Panc1 (cell line): Measurements from ENCODE around the gene LYRM9. TPM values are rescaled to one million over a fixed set of nuclear protein-coding genes. Genes with fewer than 3 reads are reported as not detected.

Experiments
- ATAC-seq: fragments of 200-7000 bp; cut with Tn5 transposase; 2 replicates; pipeline ENCODE4 v1.9.1; 2020; ENCODE audit warnings: mild to moderate bottlenecking, moderate library complexity
- BruUV-seq: library from RNA; stranded (reverse); fragments of 400-500 nt; replicated peaks from 2 replicates; lab custom pipeline; 2021; lab: Mats Ljungman, UMichigan
- CTCF ChIA-PET: fragments of 300-600 bp; sonication (Branson Sonifier 250); formaldehyde crosslinking; loops from one replicate; lab custom pipeline; 2022; ENCODE audit warnings: antibody characterized with exemption; lab: Charles Lee
- POLR2A ChIA-PET: fragments of 300-600 bp; sonication (Branson Sonifier 250); formaldehyde crosslinking; loops from one replicate; lab custom pipeline; 2022; ENCODE audit warnings: antibody characterized with exemption; lab: Charles Lee
- DNase-seq: peaks from one replicate; pipeline ENCODE4 v3.0.0-alpha.2; 2010; ENCODE audit warnings: low read depth, low spot score
- H3K27ac ChIP-seq: 2 replicates; pipeline ENCODE4 v1.5.1; 2011; ENCODE audit warnings: mild to moderate bottlenecking, low read length, inconsistent platforms
- H3K27me3 ChIP-seq: fragments of 200-500 bp; sonication (Bioruptor generic); 2 replicates; pipeline ENCODE4 v1.6.0; 2014; ENCODE audit warnings: low read length, inconsistent platforms; ENCODE audit not compliant: control insufficient read depth, insufficient read depth
- H3K36me3 ChIP-seq: fragments of 200-500 bp; sonication (Bioruptor generic); 2 replicates; pipeline ENCODE4 v1.5.1; 2014; ENCODE audit warnings: inconsistent platforms, mild to moderate bottlenecking, low read length, moderate library complexity; ENCODE audit not compliant: control insufficient read depth, insufficient read depth
- H3K4me1 ChIP-seq: 2 replicates; pipeline ENCODE4 v1.5.1; 2011; ENCODE audit warnings: inconsistent platforms, mild to moderate bottlenecking, low read length, moderate library complexity; ENCODE audit not compliant: control insufficient read depth, insufficient read depth
- H3K4me3 ChIP-seq, 2 experiments: 2 replicates each; pipeline ENCODE4 v1.5.1; 2011 to 2012; ENCODE audit warnings: low read depth in 2 of 2, low read length in 2 of 2, mild to moderate bottlenecking in 2 of 2, inconsistent platforms in 1 of 2, moderate library complexity in 1 of 2
- H3K9me3 ChIP-seq: fragments of 200-500 bp; sonication (Bioruptor generic); 2 replicates; pipeline ENCODE4 v1.5.1; 2014; ENCODE audit warnings: low read depth, mild to moderate bottlenecking, inconsistent platforms, low read length, moderate library complexity; ENCODE audit not compliant: control insufficient read depth, insufficient read depth
- POLR2AphosphoS5 ChIP-seq: IDR thresholded peaks from 2 replicates; pipeline ENCODE4 v1.6.1; 2012; ENCODE audit warnings: mild to moderate bottlenecking, low read depth, low read length, moderate library complexity
- SIN3A ChIP-seq: IDR thresholded peaks from 2 replicates; pipeline ENCODE4 v1.6.1; 2012; ENCODE audit warnings: low read depth, mild to moderate bottlenecking, low read length, moderate library complexity, borderline replicate concordance; ENCODE audit not compliant: insufficient read depth
- TCF7L2 ChIP-seq: IDR thresholded peaks from 2 replicates; pipeline ENCODE4 v1.6.1; 2011; ENCODE audit warnings: mild to moderate bottlenecking, low read depth, low read length, inconsistent platforms
- in situ Hi-C: cut with HindIII; loops from 2 replicates; pipeline ENCODE4 v1.10.0; 2016; ENCODE audit warnings: low sequenced_read_pairs, low pct_unique_long_range_greater_than_20kb
- intact Hi-C: fragments of 100-400 bp; cut with micrococcal nuclease; formaldehyde crosslinking; loops from one replicate; pipeline ENCODE4 v1.10.0; 2022; ENCODE audit not compliant: unreplicated experiment
- total RNA-seq: library from RNA; stranded (reverse); gene quantifications from one replicate; pipeline ENCODE4 v1.2.1, GENCODE V29; 2021; ENCODE audit not compliant: unreplicated experiment
- TF ChIP-seq, protein P1 (sequence below), 2 experiments: IDR thresholded peaks; 2 replicates each; pipeline ENCODE4 v1.6.1; 2011 to 2012; ENCODE audit warnings: low read depth in 2 of 2, control low read depth in 1 of 2, low read length in 1 of 2, mild to moderate bottlenecking in 1 of 2, moderate library complexity in 1 of 2; ENCODE audit not compliant: insufficient read depth in 1 of 2
- TF ChIP-seq, protein P2 (sequence below): fragments of 450-650 bp; IDR thresholded peaks from 2 replicates; pipeline ENCODE4 v1.5.1; 2017; ENCODE audit warnings: mild to moderate bottlenecking

LYRM9 gene
- total RNA-seq, 1 experiment from 2014 or later = 1.6 TPM

- H3K27ac ChIP-seq = no peak overlapping the region
- TF ChIP-seq, protein P1, sequence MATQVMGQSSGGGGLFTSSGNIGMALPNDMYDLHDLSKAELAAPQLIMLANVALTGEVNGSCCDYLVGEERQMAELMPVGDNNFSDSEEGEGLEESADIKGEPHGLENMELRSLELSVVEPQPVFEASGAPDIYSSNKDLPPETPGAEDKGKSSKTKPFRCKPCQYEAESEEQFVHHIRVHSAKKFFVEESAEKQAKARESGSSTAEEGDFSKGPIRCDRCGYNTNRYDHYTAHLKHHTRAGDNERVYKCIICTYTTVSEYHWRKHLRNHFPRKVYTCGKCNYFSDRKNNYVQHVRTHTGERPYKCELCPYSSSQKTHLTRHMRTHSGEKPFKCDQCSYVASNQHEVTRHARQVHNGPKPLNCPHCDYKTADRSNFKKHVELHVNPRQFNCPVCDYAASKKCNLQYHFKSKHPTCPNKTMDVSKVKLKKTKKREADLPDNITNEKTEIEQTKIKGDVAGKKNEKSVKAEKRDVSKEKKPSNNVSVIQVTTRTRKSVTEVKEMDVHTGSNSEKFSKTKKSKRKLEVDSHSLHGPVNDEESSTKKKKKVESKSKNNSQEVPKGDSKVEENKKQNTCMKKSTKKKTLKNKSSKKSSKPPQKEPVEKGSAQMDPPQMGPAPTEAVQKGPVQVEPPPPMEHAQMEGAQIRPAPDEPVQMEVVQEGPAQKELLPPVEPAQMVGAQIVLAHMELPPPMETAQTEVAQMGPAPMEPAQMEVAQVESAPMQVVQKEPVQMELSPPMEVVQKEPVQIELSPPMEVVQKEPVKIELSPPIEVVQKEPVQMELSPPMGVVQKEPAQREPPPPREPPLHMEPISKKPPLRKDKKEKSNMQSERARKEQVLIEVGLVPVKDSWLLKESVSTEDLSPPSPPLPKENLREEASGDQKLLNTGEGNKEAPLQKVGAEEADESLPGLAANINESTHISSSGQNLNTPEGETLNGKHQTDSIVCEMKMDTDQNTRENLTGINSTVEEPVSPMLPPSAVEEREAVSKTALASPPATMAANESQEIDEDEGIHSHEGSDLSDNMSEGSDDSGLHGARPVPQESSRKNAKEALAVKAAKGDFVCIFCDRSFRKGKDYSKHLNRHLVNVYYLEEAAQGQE (IDR thresholded peaks at IDR 0.05; ENCODE audit: insufficient read depth in 1 of 2, low read depth in 2 of 2, low read length in 1 of 2) = no peak
- H3K4me1 ChIP-seq = peaks cover 14% of the 10 kb centered on the region; the same call in 1 of the 2 replicates
- DNase-seq (no peak), ATAC-seq (no peak)
- H3K9me3 ChIP-seq = no peaks in the 10 kb centered on the region
- in situ Hi-C loops = no loop called here
- no peak overlapping the region for H3K4me3 ChIP-seq
- intact Hi-C loops = loop anchor here (5.0 to 10.0 kb wide), 2 partner anchors 235 to 358 kb away; no protein-coding TSS in a partner anchor
- peaks cover 5% of the 10 kb centered on the region; the same call in 1 of the 2 replicates for H3K27me3 ChIP-seq
- H3K36me3 ChIP-seq = no peaks in the 10 kb centered on the region
- ChIA-PET POLR2A (no interaction called here), CTCF (interaction anchor here (0.7 kb wide), 1 partner anchor 300 kb away, joined by 4 read pairs; no protein-coding TSS in a partner anchor)
- no TSS peak for BruUV-seq
Observed at GRCh38 chr17:27889711-27890251, 3.4 kb downstream of the LYRM9 start.

DNA sequence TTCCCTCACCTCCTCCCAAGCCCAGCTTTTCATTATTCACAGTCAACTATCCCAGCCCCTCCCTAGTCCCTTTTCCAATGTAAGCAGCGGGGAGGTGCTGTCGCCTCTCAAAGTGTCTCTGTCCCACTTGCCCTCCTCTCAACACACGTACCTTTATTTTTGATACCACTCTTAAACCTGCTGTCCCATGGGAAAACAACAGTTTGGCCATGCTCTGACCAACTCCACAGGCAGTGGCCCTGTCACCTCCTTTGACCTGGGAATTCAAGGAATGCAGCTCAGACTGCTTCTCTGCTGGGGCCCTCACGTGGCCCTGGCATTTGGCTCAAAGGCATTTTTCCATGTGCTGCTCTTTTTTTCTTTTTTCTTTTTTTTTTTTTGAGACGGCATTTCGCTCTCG, 4.2 kb downstream of the LYRM9 start:
- intact Hi-C loops (loop anchor here (10.0 kb wide), 1 partner anchor 234 kb away; no protein-coding TSS in a partner anchor), in situ Hi-C loops (no loop called here)
- Histone ChIP-seq H3K27me3 (no peaks in the 10 kb centered on the region), H3K27ac (no peak overlapping the region), H3K4me3 (no peak overlapping the region), H3K36me3 (no peaks in the 10 kb centered on the region), H3K9me3 (no peaks in the 10 kb centered on the region), H3K4me1 (peaks cover 11% of the 10 kb centered on the region; the same call in 1 of the 2 replicates)
- no peak for ATAC-seq
- BruUV-seq = no TSS peak
- TF ChIP-seq, protein P1 (IDR thresholded peaks at IDR 0.05; ENCODE audit: insufficient read depth in 1 of 2, low read depth in 2 of 2, low read length in 1 of 2) = no peak
- TF ChIP-seq TCF7L2 = no peak
- TF ChIP-seq, protein P2, sequence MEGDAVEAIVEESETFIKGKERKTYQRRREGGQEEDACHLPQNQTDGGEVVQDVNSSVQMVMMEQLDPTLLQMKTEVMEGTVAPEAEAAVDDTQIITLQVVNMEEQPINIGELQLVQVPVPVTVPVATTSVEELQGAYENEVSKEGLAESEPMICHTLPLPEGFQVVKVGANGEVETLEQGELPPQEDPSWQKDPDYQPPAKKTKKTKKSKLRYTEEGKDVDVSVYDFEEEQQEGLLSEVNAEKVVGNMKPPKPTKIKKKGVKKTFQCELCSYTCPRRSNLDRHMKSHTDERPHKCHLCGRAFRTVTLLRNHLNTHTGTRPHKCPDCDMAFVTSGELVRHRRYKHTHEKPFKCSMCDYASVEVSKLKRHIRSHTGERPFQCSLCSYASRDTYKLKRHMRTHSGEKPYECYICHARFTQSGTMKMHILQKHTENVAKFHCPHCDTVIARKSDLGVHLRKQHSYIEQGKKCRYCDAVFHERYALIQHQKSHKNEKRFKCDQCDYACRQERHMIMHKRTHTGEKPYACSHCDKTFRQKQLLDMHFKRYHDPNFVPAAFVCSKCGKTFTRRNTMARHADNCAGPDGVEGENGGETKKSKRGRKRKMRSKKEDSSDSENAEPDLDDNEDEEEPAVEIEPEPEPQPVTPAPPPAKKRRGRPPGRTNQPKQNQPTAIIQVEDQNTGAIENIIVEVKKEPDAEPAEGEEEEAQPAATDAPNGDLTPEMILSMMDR = no peak
- TF ChIP-seq POLR2AphosphoS5 = no peak
- no peak for TF ChIP-seq SIN3A
- ChIA-PET POLR2A (no interaction called here), CTCF (interaction anchor here (0.7 kb wide), 1 partner anchor 299 kb away, joined by 4 read pairs; no protein-coding TSS in a partner anchor)
- DNase-seq = no peak
